A549 (cell line): ENCODE measurements around the gene GTPBP1. TPM values are rescaled to one million over a fixed set of nuclear protein-coding genes. Genes with fewer than 3 reads are reported as not detected.

Source experiments
- ATAC-seq, 2 experiments: fragments of 200-7000 bp in 1 of 2; fragments of >200 bp in 1 of 2; cut with Nextera tagmentation in 1 of 2; cut with Tn5 transposase in 1 of 2; 3 replicates each; pipeline versions ENCODE4 v1.8.0 to v1.9.1; 2018 to 2020; ENCODE audit warnings: mild to moderate bottlenecking in 1 of 2, moderate library complexity in 1 of 2
- CTCF ChIA-PET: fragments of 300-600 bp; sonication (Branson Sonifier 250); formaldehyde crosslinking; extraction: SDS; loops from one replicate; lab custom pipeline; 2021; ENCODE audit warnings: antibody characterized with exemption, inconsistent platforms; lab: Yijun Ruan, JAX
- POLR2A ChIA-PET: fragments of 350-600 bp; formaldehyde crosslinking; extraction: SDS; loops from one replicate; lab custom pipeline; 2021; ENCODE audit warnings: antibody characterized with exemption, inconsistent platforms; lab: Yijun Ruan, JAX
- DNase-seq, 2 experiments: peaks; one replicate each; pipeline versions ENCODE4 v3.0.0 to v3.0.0-alpha.2; 2011 to 2016; ENCODE audit warnings: low read depth in 1 of 2, low spot score in 1 of 2
- FAIRE-seq: peaks from 2 replicates; lab custom pipeline; 2011; peaks lifted over from hg19 to GRCh38; lab: Jason Lieb, UNC
- H3K27ac ChIP-seq, 2 experiments: fragments of >200 bp; sonication (Bioruptor Twin); formaldehyde crosslinking; 3 replicates each; pipeline ENCODE4 v1.5.1; 2016 to 2017
- H3K4me1 ChIP-seq: fragments of >200 bp; sonication (Bioruptor Twin); formaldehyde crosslinking; 3 replicates; pipeline ENCODE4 v1.6.1; 2016
- H3K4me2 ChIP-seq: fragments of >200 bp; sonication (Bioruptor Twin); formaldehyde crosslinking; 3 replicates; pipeline ENCODE4 v1.6.1; 2016
- H3K4me3 ChIP-seq: fragments of >200 bp; sonication (Bioruptor Twin); formaldehyde crosslinking; 3 replicates; pipeline ENCODE4 v1.5.1; 2016
- H3K9me3 ChIP-seq: fragments of >200 bp; sonication (Bioruptor Twin); formaldehyde crosslinking; 3 replicates; pipeline ENCODE4 v1.6.1; 2016
- CBX8 ChIP-seq: fragments of 200-600 bp; sonication (generic); IDR thresholded peaks from 2 replicates; pipeline ENCODE4 v1.6.1; 2016
- CHD4 ChIP-seq: fragments of 200-600 bp; sonication (generic); IDR thresholded peaks from 2 replicates; pipeline ENCODE4 v1.6.1; 2016; ENCODE audit warnings: antibody characterized with exemption, mild to moderate bottlenecking, borderline replicate concordance
- EHF ChIP-seq: fragments of 250-450 bp; sonication (Bioruptor Pico); IDR thresholded peaks from 2 replicates; pipeline ENCODE4 v1.5.0; 2020; ENCODE audit warnings: mild to moderate bottlenecking
- ESRRA ChIP-seq: fragments of 150-350 bp; IDR thresholded peaks from 2 replicates; pipeline ENCODE4 v1.6.1; 2014; ENCODE audit warnings: mild to moderate bottlenecking, low read length, borderline replicate concordance
- FOSL2 ChIP-seq, 2 experiments: fragments of 450-650 bp in 1 of 2; fragments of >200 bp in 1 of 2; sonication (Bioruptor Twin) in 1 of 2; formaldehyde crosslinking; IDR thresholded peaks; 2 replicates each; pipeline versions ENCODE4 v1.5.0 to v1.6.1; 2016 to 2020; ENCODE audit warnings: mild to moderate bottlenecking in 1 of 2, moderate library complexity in 1 of 2
- FOXS1 ChIP-seq: fragments of 250-450 bp; sonication (Bioruptor Pico); IDR thresholded peaks from 2 replicates; pipeline ENCODE4 v1.5.0; 2020; ENCODE audit warnings: mild to moderate bottlenecking, moderate library complexity
- HOXA7 ChIP-seq: fragments of 250-450 bp; sonication (Bioruptor Pico); IDR thresholded peaks from 2 replicates; pipeline ENCODE4 v1.5.0; 2020; ENCODE audit warnings: mild to moderate bottlenecking, moderate library complexity
- HOXB13 ChIP-seq: fragments of 250-450 bp; sonication (Bioruptor Pico); IDR thresholded peaks from 2 replicates; pipeline ENCODE4 v1.5.0; 2020; ENCODE audit warnings: low read depth, mild to moderate bottlenecking, moderate library complexity
- JUN ChIP-seq, 2 experiments: fragments of >200 bp; sonication (Bioruptor Twin); formaldehyde crosslinking; IDR thresholded peaks; 2 replicates in 1 of 2; 3 replicates in 1 of 2; pipeline ENCODE4 v1.6.1; 2016 to 2017
- JUNB ChIP-seq: fragments of >200 bp; sonication (Bioruptor Twin); formaldehyde crosslinking; IDR thresholded peaks from 2 replicates; pipeline ENCODE4 v1.6.1; 2016
- KDM1A ChIP-seq: fragments of 200-600 bp; sonication (generic); IDR thresholded peaks from 2 replicates; pipeline ENCODE4 v1.6.1; 2016; ENCODE audit warnings: low read depth, mild to moderate bottlenecking
- MAFK ChIP-seq: fragments of 450-650 bp; IDR thresholded peaks from 2 replicates; pipeline ENCODE4 v1.6.1; 2014; ENCODE audit not compliant: partially characterized antibody
- MAZ ChIP-seq: fragments of 150-350 bp; IDR thresholded peaks from 2 replicates; pipeline ENCODE4 v1.6.1; 2014; ENCODE audit warnings: antibody characterized with exemption, low read depth, low read length, borderline replicate concordance
- NPAS2 ChIP-seq: fragments of 250-450 bp; sonication (Bioruptor Pico); IDR thresholded peaks from 2 replicates; pipeline ENCODE4 v1.8.0; 2022; ENCODE audit warnings: mild to moderate bottlenecking, moderate library complexity, borderline replicate concordance
- NR3C1 ChIP-seq: fragments of >200 bp; sonication (Bioruptor Twin); formaldehyde crosslinking; IDR thresholded peaks from 3 replicates; pipeline ENCODE4 v1.6.1; 2017
- PHF8 ChIP-seq: fragments of 200-600 bp; sonication (generic); IDR thresholded peaks from 2 replicates; pipeline ENCODE4 v1.6.1; 2016; ENCODE audit warnings: low read depth, mild to moderate bottlenecking, antibody characterized with exemption, moderate library complexity, borderline replicate concordance
- POLR2AphosphoS2 ChIP-seq: conservative IDR thresholded peaks from 2 replicates; pipeline ENCODE4 v1.6.1; 2012; ENCODE audit warnings: low read length, improper control_type of control experiment, inconsistent platforms
- RARB ChIP-seq: fragments of 250-450 bp; sonication (Bioruptor Pico); IDR thresholded peaks from 2 replicates; pipeline ENCODE4 v1.8.0; 2021; ENCODE audit warnings: mild to moderate bottlenecking, moderate library complexity
- RCOR1 ChIP-seq: fragments of 150-350 bp; IDR thresholded peaks from 2 replicates; pipeline ENCODE4 v1.6.1; 2014; ENCODE audit warnings: antibody characterized with exemption, low read length, low read depth
- RNF2 ChIP-seq: fragments of 200-600 bp; sonication (generic); IDR thresholded peaks from 2 replicates; pipeline ENCODE4 v1.6.1; 2016; ENCODE audit warnings: low read depth, mild to moderate bottlenecking, antibody characterized with exemption, moderate library complexity, borderline replicate concordance
- TP53 ChIP-seq: fragments of 250-450 bp; sonication (Bioruptor Pico); IDR thresholded peaks from 2 replicates; pipeline ENCODE4 v1.5.0; 2021; ENCODE audit warnings: mild to moderate bottlenecking, moderate library complexity
- ZC3H11A ChIP-seq: fragments of 450-650 bp; IDR thresholded peaks from 2 replicates; pipeline ENCODE4 v1.6.1; 2014; ENCODE audit warnings: antibody characterized with exemption, mild to moderate bottlenecking
- ZFP36 ChIP-seq: fragments of 450-650 bp; IDR thresholded peaks from 2 replicates; pipeline ENCODE4 v1.6.1; 2014; ENCODE audit warnings: borderline replicate concordance; ENCODE audit not compliant: partially characterized antibody
- ZNF302 ChIP-seq: fragments of 250-450 bp; sonication (Bioruptor Pico); IDR thresholded peaks from 2 replicates; pipeline ENCODE4 v1.9.0; 2021; ENCODE audit warnings: inconsistent platforms, mild to moderate bottlenecking, moderate library complexity
- ZSCAN20 ChIP-seq: fragments of 250-450 bp; sonication (Bioruptor Pico); IDR thresholded peaks from 2 replicates; pipeline ENCODE4 v1.8.0; 2022; ENCODE audit warnings: mild to moderate bottlenecking, moderate library complexity
- whole genome bisulfite sequencing: methylation state at CpG from one replicate; pipeline ENCODE4 v1.1.6; 2017; ENCODE audit errors: missing lambda C conversion rate; 5-methylcytosine and 5-hydroxymethylcytosine counted together
- polyA plus RNA-seq, 4 experiments: library from polyadenylated mRNA; depleted of rRNA in 3 of 4; stranded (reverse); fragments of >200 nt; fragmentation: RNase III in 1 of 4; extraction: RNeasy Plus Mini Kit Qiagen cat#74134 plus additional on column Dnase treatment in 1 of 4; gene quantifications; 2 replicates in 3 of 4; 3 replicates in 1 of 4; pipeline ENCODE4 v1.2.3, GENCODE V29; 2011 to 2017
- TF ChIP-seq, protein P1 (sequence below): fragments of 150-350 bp; IDR thresholded peaks from 2 replicates; pipeline ENCODE4 v1.6.1; 2014; ENCODE audit warnings: low read depth, mild to moderate bottlenecking, low read length
- TF ChIP-seq, protein P2 (sequence below): IDR thresholded peaks from 2 replicates; pipeline ENCODE4 v1.6.1; 2012; ENCODE audit warnings: low read depth, borderline replicate concordance
- TF ChIP-seq, protein P3 (sequence below): IDR thresholded peaks from 2 replicates; pipeline ENCODE4 v1.6.1; 2012

The GTPBP1 gene
- polyA plus RNA-seq, 2 of the 4 experiments (the other 2 are of a cell fraction), result 9.0 to 15.1 TPM

DNA sequence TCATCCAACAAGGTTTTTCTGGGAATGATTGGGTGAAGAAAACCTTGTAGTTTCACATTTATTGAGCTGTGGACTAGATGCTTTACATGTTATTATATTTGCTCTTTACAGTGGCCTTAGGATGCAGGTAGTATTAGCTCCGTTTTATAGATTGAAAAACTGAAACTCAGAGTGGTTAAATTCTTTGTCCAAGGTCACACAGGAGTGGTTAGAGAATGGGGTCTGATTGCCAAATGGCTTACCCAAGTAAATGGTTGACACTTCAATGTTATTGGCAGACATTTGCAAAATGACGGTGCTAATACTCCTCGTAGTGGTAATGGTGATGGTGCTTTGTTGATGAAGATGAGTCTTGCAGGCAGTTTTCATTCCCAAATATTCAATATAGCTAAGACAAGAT, 2.2 kb downstream of the GTPBP1 start:
- no peaks in the 10 kb centered on the region for H3K9me3 ChIP-seq
- no peak for FAIRE-seq
- 91% methylated on average over 3 of the region's 3 CpGs for WGBS
- POLR2A ChIA-PET, result no interaction called here
- H3K4me1 ChIP-seq, result peaks cover 19% of the 10 kb centered on the region; the same call in 2 of the 3 replicates
- no peak overlapping the region for H3K4me3 ChIP-seq
- H3K27ac ChIP-seq, result no peak overlapping the region
- H3K4me2 ChIP-seq, result peak overlapping the region; percentile 93
- no peak for DNase-seq
- TF ChIP-seq, protein P1, sequence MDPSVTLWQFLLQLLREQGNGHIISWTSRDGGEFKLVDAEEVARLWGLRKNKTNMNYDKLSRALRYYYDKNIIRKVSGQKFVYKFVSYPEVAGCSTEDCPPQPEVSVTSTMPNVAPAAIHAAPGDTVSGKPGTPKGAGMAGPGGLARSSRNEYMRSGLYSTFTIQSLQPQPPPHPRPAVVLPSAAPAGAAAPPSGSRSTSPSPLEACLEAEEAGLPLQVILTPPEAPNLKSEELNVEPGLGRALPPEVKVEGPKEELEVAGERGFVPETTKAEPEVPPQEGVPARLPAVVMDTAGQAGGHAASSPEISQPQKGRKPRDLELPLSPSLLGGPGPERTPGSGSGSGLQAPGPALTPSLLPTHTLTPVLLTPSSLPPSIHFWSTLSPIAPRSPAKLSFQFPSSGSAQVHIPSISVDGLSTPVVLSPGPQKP, result no peak
- TF ChIP-seq CHD4 (no peak), RNF2 (no peak), JUN (IDR thresholded peaks at IDR 0.05) (no peak), MAZ (no peak), EHF (CRISPR knock-in tag) (no peak), ZC3H11A (no peak), CBX8 (no peak), ESRRA (no peak), KDM1A (no peak), FOSL2 (IDR thresholded peaks at IDR 0.05) (no peak), FOSL2 (CRISPR knock-in tag; IDR thresholded peaks at IDR 0.05) (no peak), ZFP36 (no peak), PHF8 (no peak), ZSCAN20 (no peak)
- TF ChIP-seq, protein P2, sequence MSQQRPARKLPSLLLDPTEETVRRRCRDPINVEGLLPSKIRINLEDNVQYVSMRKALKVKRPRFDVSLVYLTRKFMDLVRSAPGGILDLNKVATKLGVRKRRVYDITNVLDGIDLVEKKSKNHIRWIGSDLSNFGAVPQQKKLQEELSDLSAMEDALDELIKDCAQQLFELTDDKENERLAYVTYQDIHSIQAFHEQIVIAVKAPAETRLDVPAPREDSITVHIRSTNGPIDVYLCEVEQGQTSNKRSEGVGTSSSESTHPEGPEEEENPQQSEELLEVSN, result no peak
- TF ChIP-seq, all 56 proteins: peak for 0
- ATAC-seq, result no peak
- CTCF ChIA-PET, result interaction anchor here (0.8 to 4.0 kb wide), 8 partner anchors 10 to 656 kb away, joined by 3 to 22 read pairs (median 6); partner anchors contain the start of gene TOMM22

DNA sequence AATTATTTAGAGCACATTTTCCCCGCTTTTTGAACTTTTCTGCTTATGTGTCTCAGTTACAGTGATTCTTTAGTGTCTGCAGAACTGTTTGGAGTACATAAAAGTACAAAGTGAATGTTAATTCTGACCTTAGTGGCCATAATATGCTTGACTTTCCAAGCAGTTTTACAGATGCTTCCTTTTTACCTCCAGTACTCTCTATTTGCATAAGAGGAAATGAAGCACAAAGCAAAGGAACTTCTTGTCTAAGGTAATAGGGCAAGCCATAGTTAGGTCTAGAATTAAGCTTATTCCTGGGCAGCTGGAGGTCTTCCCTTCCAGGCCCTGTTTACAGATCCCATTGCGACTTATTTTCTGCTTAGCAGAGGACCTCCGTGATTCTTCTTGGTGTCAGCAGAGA, 3.6 kb downstream of the GTPBP1 start:
- 92% methylated on average over 3 of the region's 3 CpGs for WGBS
- ATAC-seq, result no peak
- POLR2A ChIA-PET, result no interaction called here

DNA sequence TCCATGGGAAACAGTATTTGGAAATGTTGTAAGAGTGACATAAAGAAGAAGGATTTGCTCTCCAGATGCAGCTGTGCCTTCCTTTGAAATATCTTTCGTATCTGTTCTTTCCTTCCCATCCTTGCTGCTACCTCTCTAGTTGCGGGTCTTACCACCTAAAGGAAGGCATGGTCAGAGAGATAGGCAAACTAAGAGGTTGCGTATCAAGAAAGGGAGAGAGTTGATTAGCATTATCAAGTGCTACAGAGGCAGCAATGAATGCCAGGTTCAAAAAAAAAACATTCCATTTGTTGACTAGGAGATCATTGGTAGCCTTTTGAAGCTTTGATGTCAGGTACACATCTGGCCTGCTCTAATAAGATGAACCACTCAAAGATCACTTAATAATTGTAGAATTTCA, 4.6 kb downstream of the GTPBP1 start:
- WGBS, result 95% methylated on average over 3 of the region's 3 CpGs
- FAIRE-seq, result no peak
- no peak overlapping the region for H3K27ac ChIP-seq
- ChIA-PET CTCF (interaction anchor here (0.7 to 1.3 kb wide), 2 partner anchors 15 to 295 kb away, joined by 3 to 7 read pairs; no protein-coding TSS in a partner anchor), POLR2A (no interaction called here)
- H3K4me3 ChIP-seq, result no peak overlapping the region
- H3K4me1 ChIP-seq, result peaks cover 13% of the 10 kb centered on the region; the same call in 2 of the 3 replicates
- H3K4me2 ChIP-seq, result no peak overlapping the region
- no peak for TF ChIP-seq MAFK
- no peak for TF ChIP-seq NPAS2
- TF ChIP-seq, protein P1, result no peak
- TF ChIP-seq RCOR1, result no peak
- no peak for TF ChIP-seq JUNB
- TF ChIP-seq, protein P3, sequence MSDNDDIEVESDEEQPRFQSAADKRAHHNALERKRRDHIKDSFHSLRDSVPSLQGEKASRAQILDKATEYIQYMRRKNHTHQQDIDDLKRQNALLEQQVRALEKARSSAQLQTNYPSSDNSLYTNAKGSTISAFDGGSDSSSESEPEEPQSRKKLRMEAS, result no peak
- TF ChIP-seq CHD4, result no peak
- no peak for TF ChIP-seq HOXA7 (CRISPR knock-in tag)
- TF ChIP-seq ZSCAN20, result no peak
- TF ChIP-seq MAZ, result no peak
- TF ChIP-seq NR3C1, result no peak
- TF ChIP-seq POLR2AphosphoS2, result no peak
- TF ChIP-seq ZNF302 (CRISPR knock-in tag), result no peak
- no peak for TF ChIP-seq FOXS1 (CRISPR knock-in tag)
- no peak for TF ChIP-seq HOXB13 (CRISPR knock-in tag)
- TF ChIP-seq RARB, result no peak
- no peak for TF ChIP-seq TP53 (CRISPR knock-in tag)
- no peak for TF ChIP-seq EHF (CRISPR knock-in tag)
- TF ChIP-seq, all 56 proteins: peak for 0
- no peak for ATAC-seq
- no peak for DNase-seq
- no peaks in the 10 kb centered on the region for H3K9me3 ChIP-seq

More for the DNA sequence above, 3.6 kb downstream of the GTPBP1 start:
- FAIRE-seq (no peak), DNase-seq (no peak)
- TF ChIP-seq FOXS1 (CRISPR knock-in tag) (no peak), ZSCAN20 (no peak)
- TF ChIP-seq, protein P2, result no peak
- peaks cover 19% of the 10 kb centered on the region; the same call in 2 of the 3 replicates for H3K4me1 ChIP-seq
- no peaks in the 10 kb centered on the region for H3K9me3 ChIP-seq
- H3K4me2 ChIP-seq, result no peak overlapping the region
- no peak overlapping the region for H3K4me3 ChIP-seq
- CTCF ChIA-PET, result interaction anchor here (1.0 to 4.0 kb wide), 3 partner anchors 9 to 59 kb away, joined by 3 to 22 read pairs (median 7); no protein-coding TSS in a partner anchor
- H3K27ac ChIP-seq, result no peak overlapping the region
